Spleen (tissue), 11 donors: ENCODE data around the gene ZFYVE28. TPM values are rescaled to one million over a fixed set of nuclear protein-coding genes. Genes with fewer than 3 reads are reported as not detected.
A peak's percentile ranks its signal among the peaks of the same experiment; 100 is the strongest.

Experiments
- DNase-seq: peaks from one replicate; pipeline ENCODE4 v3.0.0-alpha.2; 2020
- H3K27ac ChIP-seq, 8 donors: fragments of 200-600 bp; sonication (generic) in 7 of 8; 1 replicate in 4 of 8; 2 replicates in 4 of 8; pipeline versions ENCODE4 v1.5.0 to v1.8.0; 2016 to 2021; ENCODE audit warnings: inconsistent platforms in 4 of 8, mild to moderate bottlenecking in 4 of 8, moderate library complexity in 1 of 8
- H3K27me3 ChIP-seq, 7 donors: fragments of 200-600 bp; sonication (generic) in 6 of 7; replicated peaks in 1 of 7; 1 replicate in 4 of 7; 2 replicates in 3 of 7; pipeline versions ENCODE4 v1.5.0 to v1.8.0; 2016 to 2021; ENCODE audit warnings: inconsistent platforms in 3 of 7, mild to moderate bottlenecking in 1 of 7
- H3K36me3 ChIP-seq, 6 donors: fragments of 200-600 bp; sonication (generic) in 5 of 6; 1 replicate in 4 of 6; 2 replicates in 2 of 6; pipeline versions ENCODE4 v1.5.0 to v1.8.0; 2016 to 2021; ENCODE audit warnings: inconsistent platforms in 2 of 6
- H3K4me1 ChIP-seq, 6 donors: fragments of 200-600 bp; sonication (generic) in 5 of 6; 1 replicate in 3 of 6; 2 replicates in 3 of 6; pipeline versions ENCODE4 v1.5.0 to v1.8.0; 2016 to 2021; ENCODE audit warnings: inconsistent platforms in 3 of 6
- H3K4me3 ChIP-seq, 8 donors: fragments of 200-600 bp; sonication (generic) in 7 of 8; 1 replicate in 4 of 8; 2 replicates in 4 of 8; pipeline versions ENCODE4 v1.5.0 to v1.8.0; 2016 to 2021; ENCODE audit warnings: inconsistent platforms in 4 of 8, mild to moderate bottlenecking in 4 of 8, moderate library complexity in 2 of 8
- H3K9me3 ChIP-seq, 8 donors: fragments of 200-600 bp; sonication (generic) in 7 of 8; 1 replicate in 4 of 8; 2 replicates in 4 of 8; pipeline versions ENCODE4 v1.5.0 to v1.8.0; 2016 to 2021; ENCODE audit warnings: inconsistent platforms in 4 of 8
- POLR2A ChIP-seq, 3 donors: fragments of 450-650 bp; IDR thresholded peaks; one replicate each; pipeline ENCODE4 v1.5.1; 2017; ENCODE audit warnings: antibody characterized with exemption in 3 of 3, mild to moderate bottlenecking in 1 of 3
- POLR2AphosphoS5 ChIP-seq, 3 donors: sonication (generic); formaldehyde crosslinking; IDR thresholded peaks; one replicate each; pipeline ENCODE4 v1.5.1; 2017; ENCODE audit warnings: antibody characterized with exemption in 3 of 3
- WGBS, 5 donors: extraction: QIAGEN DNeasy Blood & Tissue Kit in 3 of 5; methylation state at CpG; one replicate each; pipeline versions ENCODE4 v1.1.5 to v1.1.7; 2013 to 2018; 5-methylcytosine and 5-hydroxymethylcytosine counted together
- intact Hi-C: fragments of 100-400 bp; cut with DNase I; formaldehyde crosslinking; loops from one replicate; pipeline ENCODE4 v1.15.0; 2023; ENCODE audit warnings: low total_unique reads
- polyA plus RNA-seq, 3 donors: library from polyadenylated mRNA; stranded (reverse); fragments of 200-250 nt; gene quantifications; one replicate each; pipeline ENCODE4 v1.2.1, GENCODE V29; 2013
- total RNA-seq, 7 donors: library from RNA; depleted of rRNA in 3 of 7; stranded (reverse); fragments of >200 nt in 3 of 7; fragmentation: NEBNext Ultra II Directional in 4 of 7; extraction: Animal tissue kit (Norgen Biotek cat#: 25700) in 4 of 7; gene quantifications; one replicate each; pipeline versions ENCODE4 v1.1.0 to v1.2.1, GENCODE V29; 2016 to 2021
- TF ChIP-seq, protein P1 (sequence below), 11 experiments: fragments of 200-600 bp in 7 of 11; fragments of 450-650 bp in 4 of 11; sonication (generic) in 4 of 11; IDR thresholded peaks in 8 of 11; conservative IDR thresholded peaks in 3 of 11; 1 replicate in 7 of 11; 2 replicates in 4 of 11; pipeline versions ENCODE4 v1.4.0 to v1.8.0; 2016 to 2021; ENCODE audit warnings: antibody characterized with exemption in 11 of 11, inconsistent platforms in 4 of 11, mild to moderate bottlenecking in 1 of 11
- donor health status: healthy with polysubstance abuse.
- donor health status: DM: no; HTN: no; CAD: no; lungs with moderate emphysema.
- donor health status: DM: no; HTN: no; CAD: no.
- donor health status: Bipolar disorder and iron deficiency.
- donor health status: healthy.
- donor health status: DM: no; HTN: no; CAD: no.
- donor health status: DM: yes; HTN: yes; CAD: no.

The ZFYVE28 gene
- total and polyA plus RNA-seq, 10 donors, result 2.7 to 31.3 (median 12.6) TPM

DNA sequence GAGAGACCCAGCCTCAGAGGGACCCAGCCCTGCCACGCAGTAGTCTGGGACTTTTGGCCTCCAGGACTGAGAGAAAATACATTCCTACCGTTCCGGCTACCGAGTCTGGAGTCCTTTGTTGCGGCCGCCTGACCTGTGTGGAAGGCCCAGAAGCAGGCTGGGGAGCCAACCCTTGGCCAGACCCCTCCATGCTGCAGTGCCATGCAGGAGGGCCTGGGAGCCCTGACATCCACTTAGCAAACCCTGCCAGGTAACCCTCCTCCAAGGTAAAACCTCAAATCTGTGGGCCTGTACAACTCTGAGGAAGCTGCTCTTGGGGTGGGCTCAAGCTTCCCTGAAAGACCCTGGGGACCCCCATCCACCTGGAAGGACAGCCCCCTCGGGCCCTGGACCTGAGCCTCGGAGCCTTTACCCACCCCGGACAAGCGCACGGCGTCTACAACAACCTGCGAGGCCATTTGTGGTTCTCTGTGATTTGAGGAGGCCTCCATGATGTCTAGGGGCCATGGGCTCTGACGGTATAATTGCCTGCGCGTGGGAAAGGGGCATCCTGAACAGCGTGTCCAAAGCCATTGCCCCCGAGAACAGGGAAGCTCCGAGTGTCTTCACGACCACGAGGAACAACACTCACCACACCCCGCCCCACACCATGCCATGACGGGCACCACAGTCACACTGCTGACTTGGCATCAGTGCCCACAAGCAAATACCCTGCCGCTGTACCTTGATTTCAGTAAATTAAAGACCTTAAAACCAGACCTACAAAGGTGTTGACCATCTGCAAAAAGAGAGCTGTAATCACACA, 58.7 kb downstream of the ZFYVE28 start:
- no peaks in the 10 kb centered on the region for H3K9me3 ChIP-seq
- intact Hi-C loops, result no loop called here
- peaks cover 6 to 38% (median 20%) of the 10 kb centered on the region in 6 donors for H3K4me1 ChIP-seq
- H3K27ac ChIP-seq, result no peak overlapping the region
- H3K4me3 ChIP-seq, result no peak overlapping the region
- 88 to 93% (median 90%) methylated on average over 10 to 24 of the region's 24 CpGs for WGBS, 5 donors
- TF ChIP-seq, protein P1, sequence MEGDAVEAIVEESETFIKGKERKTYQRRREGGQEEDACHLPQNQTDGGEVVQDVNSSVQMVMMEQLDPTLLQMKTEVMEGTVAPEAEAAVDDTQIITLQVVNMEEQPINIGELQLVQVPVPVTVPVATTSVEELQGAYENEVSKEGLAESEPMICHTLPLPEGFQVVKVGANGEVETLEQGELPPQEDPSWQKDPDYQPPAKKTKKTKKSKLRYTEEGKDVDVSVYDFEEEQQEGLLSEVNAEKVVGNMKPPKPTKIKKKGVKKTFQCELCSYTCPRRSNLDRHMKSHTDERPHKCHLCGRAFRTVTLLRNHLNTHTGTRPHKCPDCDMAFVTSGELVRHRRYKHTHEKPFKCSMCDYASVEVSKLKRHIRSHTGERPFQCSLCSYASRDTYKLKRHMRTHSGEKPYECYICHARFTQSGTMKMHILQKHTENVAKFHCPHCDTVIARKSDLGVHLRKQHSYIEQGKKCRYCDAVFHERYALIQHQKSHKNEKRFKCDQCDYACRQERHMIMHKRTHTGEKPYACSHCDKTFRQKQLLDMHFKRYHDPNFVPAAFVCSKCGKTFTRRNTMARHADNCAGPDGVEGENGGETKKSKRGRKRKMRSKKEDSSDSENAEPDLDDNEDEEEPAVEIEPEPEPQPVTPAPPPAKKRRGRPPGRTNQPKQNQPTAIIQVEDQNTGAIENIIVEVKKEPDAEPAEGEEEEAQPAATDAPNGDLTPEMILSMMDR (IDR thresholded peaks at IDR 0.05 in 8 of 11, conservative IDR thresholded peaks at IDR 0.05 in 3 of 11), result no peak
- no peak for TF ChIP-seq POLR2A (IDR thresholded peaks at IDR 0.05)
- TF ChIP-seq POLR2AphosphoS5 (IDR thresholded peaks at IDR 0.05), result no peak
- no peak for DNase-seq
- H3K36me3 ChIP-seq, result no peaks in the 10 kb centered on the region
- H3K27me3 ChIP-seq, result peaks cover 0 to 4% (median 0%) of the 10 kb centered on the region in 7 donors

DNA sequence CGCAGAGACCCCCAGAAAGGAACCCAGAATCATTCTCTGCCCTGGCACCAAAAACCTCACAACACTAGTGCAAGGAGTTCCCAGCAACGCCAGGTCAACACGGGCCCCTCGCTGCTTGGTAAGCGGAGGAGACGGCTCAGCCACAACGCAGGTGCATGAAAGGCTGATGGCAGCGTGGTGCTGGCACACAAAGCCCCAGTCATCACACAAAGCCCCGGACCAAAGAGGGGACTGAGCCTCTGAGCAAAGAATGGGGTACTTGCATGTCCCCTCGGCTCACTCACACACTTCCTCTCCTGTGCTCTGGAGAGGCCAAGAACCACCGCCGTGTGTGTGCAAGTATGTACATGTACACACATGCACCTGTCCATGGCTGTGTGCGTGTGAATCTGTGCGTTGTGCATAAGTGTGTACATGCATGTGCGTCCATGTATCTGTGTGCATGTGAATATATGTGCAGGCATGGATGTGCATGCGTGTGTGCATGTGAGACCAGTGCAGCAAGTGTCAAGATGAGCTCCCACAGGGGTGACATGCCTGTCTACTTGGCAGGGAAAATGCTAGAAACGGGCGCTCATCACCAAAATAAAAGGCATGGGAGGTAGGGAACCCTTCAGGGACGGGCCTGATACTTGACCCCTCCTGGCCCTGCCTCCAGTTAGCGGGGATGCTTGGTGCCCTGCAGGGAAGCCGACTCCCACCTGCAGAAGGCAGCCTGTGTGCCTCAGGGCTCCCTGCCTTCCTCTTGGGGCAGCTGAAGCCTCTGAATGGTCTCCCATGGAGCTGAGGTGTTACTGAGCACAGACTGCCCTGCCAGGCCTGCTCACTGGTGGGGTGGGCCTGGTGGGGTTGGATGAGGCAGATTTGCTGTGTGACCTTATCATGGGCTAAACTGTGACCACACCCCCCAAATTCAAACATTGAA, 60.4 kb downstream of the ZFYVE28 start:
- 81 to 88% (median 87%) methylated on average over 14 to 21 of the region's 21 CpGs for WGBS, 5 donors
- TF ChIP-seq, protein P1 (IDR thresholded peaks at IDR 0.05 in 8 of 11, conservative IDR thresholded peaks at IDR 0.05 in 3 of 11), result no peak
- TF ChIP-seq POLR2A (IDR thresholded peaks at IDR 0.05) (no peak), POLR2AphosphoS5 (IDR thresholded peaks at IDR 0.05) (no peak)
- Histone ChIP-seq H3K27ac (no peak overlapping the region), H3K4me3 (no peak overlapping the region), H3K9me3 (no peaks in the 10 kb centered on the region), H3K27me3 (no peaks in the 10 kb centered on the region), H3K4me1 (peaks cover 0 to 38% (median 12%) of the 10 kb centered on the region in 6 donors), H3K36me3 (no peaks in the 10 kb centered on the region)
- DNase-seq, result peak; percentile 57
- intact Hi-C loops, result no loop called here

DNA sequence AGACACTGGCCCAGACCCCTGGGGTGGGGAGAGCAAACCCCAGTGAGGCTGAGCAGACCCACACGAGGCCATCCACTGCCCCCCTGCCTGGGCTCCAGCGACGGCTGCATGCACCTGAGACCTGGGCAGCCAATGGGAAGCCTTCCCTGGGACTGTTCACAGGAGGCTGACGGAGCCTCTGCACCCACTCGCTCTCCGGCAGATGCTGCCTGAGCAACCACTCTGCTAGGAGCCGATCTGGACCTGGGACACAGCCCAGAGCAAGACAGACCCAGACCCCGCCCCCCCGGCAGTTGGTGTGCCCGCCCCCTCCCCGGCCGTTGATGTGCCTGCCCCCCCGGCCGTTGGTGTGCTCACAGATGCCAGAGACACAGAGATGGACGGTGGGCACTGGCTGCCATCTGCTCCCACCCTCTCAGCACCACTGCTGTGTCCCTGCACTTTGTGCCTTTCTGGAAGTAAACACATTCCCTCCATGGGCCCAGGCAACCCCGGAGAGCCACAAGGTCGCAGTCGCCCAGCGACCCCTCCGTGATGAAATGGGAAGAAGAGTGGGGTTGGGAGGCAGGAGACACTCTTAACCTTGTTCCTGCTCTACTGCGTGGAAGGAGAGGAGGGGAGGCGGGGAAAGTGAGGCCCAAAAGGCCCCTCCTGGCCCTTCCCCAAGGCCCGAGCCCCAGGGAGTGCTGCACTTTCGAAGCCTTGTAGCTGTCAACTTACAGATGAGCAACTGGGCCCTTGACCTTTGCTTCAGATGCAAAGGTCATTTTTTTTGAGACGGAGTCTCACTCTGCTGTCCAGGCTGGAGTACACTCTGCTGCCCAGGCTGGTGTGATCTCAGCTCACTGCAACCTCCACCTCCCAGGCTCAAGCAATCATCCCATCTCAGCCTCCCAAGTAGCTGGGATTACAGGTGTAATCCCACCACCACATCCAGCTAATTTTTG, 62.0 kb downstream of the ZFYVE28 start:
- TF ChIP-seq POLR2A (IDR thresholded peaks at IDR 0.05), result no peak
- TF ChIP-seq, protein P1 (IDR thresholded peaks at IDR 0.05 in 8 of 11, conservative IDR thresholded peaks at IDR 0.05 in 3 of 11), result no peak
- TF ChIP-seq POLR2AphosphoS5 (IDR thresholded peaks at IDR 0.05), result no peak
- intact Hi-C loops, result no loop called here
- H3K27me3 ChIP-seq, result no peaks in the 10 kb centered on the region
- 80 to 92% (median 82%) methylated on average over 17 to 25 of the region's 25 CpGs for WGBS, 5 donors
- peaks cover 0 to 40% (median 14%) of the 10 kb centered on the region in 6 donors for H3K4me1 ChIP-seq
- no peaks in the 10 kb centered on the region for H3K9me3 ChIP-seq
- DNase-seq, result peak; percentile 65
- H3K36me3 ChIP-seq, result peaks cover 0 to 11% (median 0%) of the 10 kb centered on the region in 6 donors
- H3K27ac ChIP-seq, result no peak overlapping the region
- H3K4me3 ChIP-seq, result no peak overlapping the region
